ENCODE results near the gene AK5. TPM values are rescaled to one million over a fixed set of nuclear protein-coding genes. Genes with fewer than 3 reads are reported as not detected.

Gene AK5
- total RNA-seq, 4 donors from 2014 or later = 0.79 to 4.1 TPM; not detected in 2

DNA sequence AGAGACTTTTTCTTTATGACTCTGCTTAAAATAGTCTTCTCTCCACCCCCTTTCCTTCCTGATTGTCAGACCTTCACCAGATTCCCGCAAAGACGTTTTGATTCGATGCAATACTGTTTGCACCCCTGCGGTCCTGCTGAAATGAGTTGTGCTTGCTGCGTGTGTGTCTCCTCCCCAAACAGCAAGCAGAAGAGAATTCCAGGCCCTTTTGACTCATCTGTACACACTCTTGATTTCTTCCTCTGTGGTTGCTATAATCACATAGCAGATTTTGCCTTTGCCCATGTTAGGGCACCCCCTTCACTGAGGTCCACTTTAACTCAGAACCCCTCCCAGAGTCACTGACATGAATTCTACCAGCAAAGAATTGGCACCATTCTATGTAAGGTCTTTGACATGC lies 264.2 kb downstream of the AK5 start:
- WGBS, 2 donors (ENCODE audit: low coverage in 1 of 2) = 88 to 93% methylated on average over 5 of the region's 5 CpGs
- Histone ChIP-seq H3K4me3 (no peak overlapping the region), H3K4me1 (no peaks in the 10 kb centered on the region), H3K27me3 (no peaks in the 10 kb centered on the region), H3K27ac (no peak overlapping the region), H3K9me3 (no peaks in the 10 kb centered on the region), H3K36me3 (no peaks in the 10 kb centered on the region)
- DNase-seq = no peak
- in situ Hi-C loops (cut with MboI; ENCODE audit: low pct_ligation_motif_present in 1 of 4, low pct_unique_long_range_greater_than_20kb in 1 of 4, low sequenced_read_pairs in 3 of 4) = loop anchor here in 1 of 4 donors (25.0 kb wide), 1 partner anchor 384 kb away; no protein-coding TSS in a partner anchor
- intact Hi-C loops (cut with DNase I; ENCODE audit: low total_unique reads) = no loop called here
- no peak for TF ChIP-seq EP300 (IDR thresholded peaks at IDR 0.05; ENCODE audit: low read depth)
- no peak for TF ChIP-seq POLR2AphosphoS5 (IDR thresholded peaks at IDR 0.05)
- TF ChIP-seq, protein P1, sequence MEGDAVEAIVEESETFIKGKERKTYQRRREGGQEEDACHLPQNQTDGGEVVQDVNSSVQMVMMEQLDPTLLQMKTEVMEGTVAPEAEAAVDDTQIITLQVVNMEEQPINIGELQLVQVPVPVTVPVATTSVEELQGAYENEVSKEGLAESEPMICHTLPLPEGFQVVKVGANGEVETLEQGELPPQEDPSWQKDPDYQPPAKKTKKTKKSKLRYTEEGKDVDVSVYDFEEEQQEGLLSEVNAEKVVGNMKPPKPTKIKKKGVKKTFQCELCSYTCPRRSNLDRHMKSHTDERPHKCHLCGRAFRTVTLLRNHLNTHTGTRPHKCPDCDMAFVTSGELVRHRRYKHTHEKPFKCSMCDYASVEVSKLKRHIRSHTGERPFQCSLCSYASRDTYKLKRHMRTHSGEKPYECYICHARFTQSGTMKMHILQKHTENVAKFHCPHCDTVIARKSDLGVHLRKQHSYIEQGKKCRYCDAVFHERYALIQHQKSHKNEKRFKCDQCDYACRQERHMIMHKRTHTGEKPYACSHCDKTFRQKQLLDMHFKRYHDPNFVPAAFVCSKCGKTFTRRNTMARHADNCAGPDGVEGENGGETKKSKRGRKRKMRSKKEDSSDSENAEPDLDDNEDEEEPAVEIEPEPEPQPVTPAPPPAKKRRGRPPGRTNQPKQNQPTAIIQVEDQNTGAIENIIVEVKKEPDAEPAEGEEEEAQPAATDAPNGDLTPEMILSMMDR (IDR thresholded peaks at IDR 0.05) = no peak
- no peak for TF ChIP-seq POLR2A (IDR thresholded peaks at IDR 0.05)

DNA sequence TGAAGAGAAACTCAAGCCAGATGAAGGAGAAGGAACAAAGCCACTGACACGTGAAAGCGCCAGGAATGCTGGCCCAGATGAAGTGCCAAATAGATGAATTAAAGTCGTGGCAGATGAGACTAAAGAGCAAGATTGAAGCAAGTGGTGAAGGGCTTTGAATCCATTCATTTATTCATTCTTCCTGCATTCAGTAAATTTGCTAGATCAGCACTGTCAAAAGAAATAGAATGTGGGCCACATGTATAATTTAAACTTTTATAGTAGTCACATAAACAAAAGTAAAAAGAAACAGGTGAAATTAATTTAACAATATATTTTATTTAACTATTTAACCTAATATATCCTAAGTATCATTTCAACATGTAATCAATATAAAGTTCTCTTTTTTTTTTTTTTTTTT lies 265.1 kb downstream of the AK5 start:
- no peaks in the 10 kb centered on the region for H3K4me1 ChIP-seq
- no peaks in the 10 kb centered on the region for H3K36me3 ChIP-seq
- DNase-seq = no peak
- H3K27me3 ChIP-seq = no peaks in the 10 kb centered on the region
- no peak overlapping the region for H3K27ac ChIP-seq
- intact Hi-C loops (cut with DNase I; ENCODE audit: low total_unique reads) (no loop called here), in situ Hi-C loops (cut with MboI; ENCODE audit: low pct_ligation_motif_present in 1 of 4, low pct_unique_long_range_greater_than_20kb in 1 of 4, low sequenced_read_pairs in 3 of 4) (loop anchor here in 1 of 4 donors (25.0 kb wide), 1 partner anchor 385 kb away; no protein-coding TSS in a partner anchor)
- no peaks in the 10 kb centered on the region for H3K9me3 ChIP-seq
- no peak overlapping the region for H3K4me3 ChIP-seq
- no peak for TF ChIP-seq EP300 (IDR thresholded peaks at IDR 0.05; ENCODE audit: low read depth)
- TF ChIP-seq, protein P1 (IDR thresholded peaks at IDR 0.05) = no peak
- TF ChIP-seq POLR2A (IDR thresholded peaks at IDR 0.05) = no peak
- WGBS, 2 donors (ENCODE audit: low coverage in 1 of 2) = 84 to 92% methylated on average over 3 of the region's 3 CpGs

DNA sequence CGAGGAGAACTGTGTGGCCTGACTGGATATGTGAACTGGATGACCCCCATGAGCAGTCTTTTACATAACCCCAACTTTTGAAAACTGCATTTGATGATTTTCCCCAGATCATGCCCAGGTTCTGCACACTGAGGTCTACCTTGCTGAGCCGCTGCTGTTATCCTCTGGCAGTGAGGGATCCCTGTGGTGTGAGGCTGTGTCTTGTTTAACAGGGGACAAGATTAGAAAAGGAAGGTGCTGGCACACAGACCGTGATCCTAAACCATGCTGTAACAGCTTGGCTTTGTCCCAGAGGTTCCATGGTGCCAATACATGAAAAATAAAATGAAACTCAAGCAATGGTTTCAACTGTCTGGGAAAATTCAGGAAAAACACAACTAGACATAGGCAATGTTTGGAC lies 266.5 kb downstream of the AK5 start:
- no peak overlapping the region for H3K4me3 ChIP-seq
- TF ChIP-seq POLR2AphosphoS5 (IDR thresholded peaks at IDR 0.05) (no peak), EP300 (IDR thresholded peaks at IDR 0.05; ENCODE audit: low read depth) (no peak), POLR2A (IDR thresholded peaks at IDR 0.05) (no peak)
- TF ChIP-seq, protein P1 (IDR thresholded peaks at IDR 0.05) = no peak
- no peak for DNase-seq
- no peak overlapping the region for H3K27ac ChIP-seq
- in situ Hi-C loops (cut with MboI; ENCODE audit: low pct_ligation_motif_present in 1 of 4, low pct_unique_long_range_greater_than_20kb in 1 of 4, low sequenced_read_pairs in 3 of 4) (loop anchor here in 1 of 4 donors (25.0 kb wide), 1 partner anchor 386 kb away; no protein-coding TSS in a partner anchor), intact Hi-C loops (cut with DNase I; ENCODE audit: low total_unique reads) (no loop called here)
- no peaks in the 10 kb centered on the region for H3K27me3 ChIP-seq
- no peaks in the 10 kb centered on the region for H3K9me3 ChIP-seq
- H3K36me3 ChIP-seq = no peaks in the 10 kb centered on the region
- 50 to 62% methylated on average over 1 to 3 of the region's 3 CpGs for WGBS, 2 donors (ENCODE audit: low coverage in 1 of 2)
- no peaks in the 10 kb centered on the region for H3K4me1 ChIP-seq

DNA sequence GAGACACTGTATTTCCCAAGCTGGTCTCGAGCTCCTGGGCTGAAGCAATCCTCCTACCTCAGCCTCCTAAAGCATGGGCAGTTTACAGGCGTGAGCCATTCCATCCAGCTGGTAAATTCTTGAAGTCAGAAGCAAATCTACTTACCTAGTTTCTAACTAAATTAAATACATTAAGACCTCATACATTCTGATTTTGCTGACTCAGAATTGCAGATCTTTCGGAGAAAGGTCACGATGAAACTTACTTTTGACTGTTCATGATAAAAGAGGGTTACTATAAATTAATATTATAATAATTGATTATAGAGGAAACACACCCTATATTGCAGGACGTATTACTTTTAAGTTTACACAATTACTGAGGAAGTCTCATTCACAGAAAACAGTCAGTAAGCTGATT lies 268.3 kb downstream of the AK5 start:
- in situ Hi-C loops (cut with MboI; ENCODE audit: low pct_ligation_motif_present in 1 of 4, low pct_unique_long_range_greater_than_20kb in 1 of 4, low sequenced_read_pairs in 3 of 4) = no loop called here

More for the DNA sequence above, 268.3 kb downstream of the AK5 start:
- H3K36me3 ChIP-seq = no peaks in the 10 kb centered on the region
- no peaks in the 10 kb centered on the region for H3K9me3 ChIP-seq
- H3K27me3 ChIP-seq = no peaks in the 10 kb centered on the region
- DNase-seq = no peak
- no peak overlapping the region for H3K27ac ChIP-seq
- TF ChIP-seq POLR2AphosphoS5 (IDR thresholded peaks at IDR 0.05) (no peak), EP300 (IDR thresholded peaks at IDR 0.05; ENCODE audit: low read depth) (no peak), POLR2A (IDR thresholded peaks at IDR 0.05) (no peak)
- TF ChIP-seq, protein P1 (IDR thresholded peaks at IDR 0.05) = no peak
- intact Hi-C loops (cut with DNase I; ENCODE audit: low total_unique reads) = no loop called here
- no peak overlapping the region for H3K4me3 ChIP-seq
- no peaks in the 10 kb centered on the region for H3K4me1 ChIP-seq
- 86 to 98% methylated on average over 3 to 5 of the region's 5 CpGs for WGBS, 2 donors (ENCODE audit: low coverage in 1 of 2)

Measured in transverse colon (tissue), 4 donors.